Suppressor macrophage treated with lipopolysaccharide for 1 hour (primary cell): Measurements from ENCODE around the gene KCTD5.
"Not testable (repeated sequence)": the region's sequence is repeated elsewhere in the genome, so short reads cannot be mapped to it uniquely, and the experiment has no call there.

Experiments used
- DNase-seq, 3 donors: peaks; one replicate each; pipeline ENCODE4 v3.0.0-alpha.2; 2020 to 2022

The KCTD5 gene

GRCh38 chr16:2682209-2683021, at the start of gene KCTD5:
Gene KCTD5 (plus strand): TSS chr16:2682523. CDS start chr16:2682549, 26 bp downstream.
- DNase-seq, result peak; percentile 99 to 100 (median 99)

DNA sequence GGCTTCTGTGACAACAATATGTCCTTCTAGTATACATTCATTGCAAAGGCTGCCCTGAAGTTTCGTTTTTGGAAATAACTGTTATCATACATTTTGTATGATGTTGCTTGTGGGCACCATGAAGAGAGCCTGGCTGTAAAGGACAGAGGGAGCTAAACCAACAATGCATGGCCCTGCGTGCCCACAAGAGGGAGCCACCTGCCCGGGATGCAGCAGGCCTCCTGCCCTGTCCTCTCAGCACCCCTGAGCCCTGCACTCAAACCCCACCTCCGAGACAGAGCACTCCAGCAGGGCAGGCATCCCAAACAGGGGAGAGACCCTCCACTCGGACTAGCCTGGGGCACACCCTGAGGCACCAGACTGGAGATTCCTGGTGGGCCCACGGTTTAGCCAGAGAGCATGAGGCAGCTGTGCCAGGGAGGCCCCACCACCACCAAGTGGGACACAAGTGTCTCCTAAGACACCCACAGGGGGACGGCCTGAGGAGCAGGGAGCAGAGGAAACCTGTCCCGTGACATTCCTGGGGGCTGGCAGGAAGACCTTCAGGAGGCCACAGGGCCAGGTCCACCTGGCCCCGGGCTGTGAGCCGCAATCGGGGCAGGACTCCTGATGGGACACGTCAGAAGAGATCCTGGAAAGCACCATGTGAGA, 43.1 kb upstream of the KCTD5 start:
- not testable (repeated sequence) for DNase-seq

DNA sequence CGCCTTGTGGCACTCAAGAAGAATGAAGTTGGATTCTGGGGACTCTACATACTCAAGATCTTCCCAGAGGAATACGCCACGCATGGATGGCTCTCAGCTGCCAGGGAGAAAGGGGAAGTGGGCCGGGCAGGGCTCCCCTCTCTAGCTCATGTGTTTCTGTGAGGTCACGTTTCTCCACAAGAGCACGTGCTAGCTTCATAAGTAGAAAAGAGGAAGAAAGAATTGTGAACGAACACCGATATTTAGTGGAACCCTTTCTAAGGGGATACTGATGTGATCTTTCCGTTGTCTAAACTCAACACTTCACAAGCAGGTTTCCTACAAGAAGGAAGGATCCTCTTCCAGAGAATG, 42.6 kb upstream of the KCTD5 start:
- not testable (repeated sequence) for DNase-seq

- not testable (repeated sequence) for DNase-seq
These were observed 39.8 kb upstream of the KCTD5 start for GRCh38 chr16:2642561-2642960.

- not testable (repeated sequence) for DNase-seq
These were observed 37.4 kb upstream of the KCTD5 start for GRCh38 chr16:2644754-2645453.

DNA sequence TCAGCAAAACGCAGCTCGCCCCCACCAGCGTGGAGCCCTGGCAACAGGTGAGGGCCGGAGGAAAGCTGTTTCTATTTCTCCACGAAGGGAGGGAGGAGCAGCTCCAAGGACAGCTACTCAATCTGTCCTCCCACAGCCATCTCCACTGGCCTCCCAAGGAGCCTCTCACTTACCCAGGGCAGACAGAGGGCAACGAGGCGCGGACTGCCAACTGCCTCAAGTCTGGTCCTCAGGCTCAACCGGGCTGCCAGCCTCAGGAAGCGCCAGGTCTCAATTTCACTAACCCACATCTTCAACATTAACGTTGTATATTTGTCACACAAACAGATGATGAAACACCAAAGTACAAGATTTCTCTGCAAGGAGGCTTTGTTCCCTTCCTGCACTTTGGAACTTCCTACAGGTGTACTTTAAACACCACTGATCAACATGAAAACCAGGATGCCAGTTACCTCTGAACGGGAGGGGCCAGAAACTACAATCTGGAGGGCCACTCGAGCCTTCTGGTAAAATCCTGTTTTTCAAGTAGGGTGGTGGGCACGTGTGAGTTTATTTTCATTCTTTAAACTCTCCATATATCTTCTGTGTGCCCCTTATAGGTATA, 31.0 kb upstream of the KCTD5 start:
- not testable (repeated sequence) for DNase-seq

- not testable (repeated sequence) for DNase-seq
These were observed 28.4 kb upstream of the KCTD5 start for GRCh38 chr16:2653915-2654314.

DNA sequence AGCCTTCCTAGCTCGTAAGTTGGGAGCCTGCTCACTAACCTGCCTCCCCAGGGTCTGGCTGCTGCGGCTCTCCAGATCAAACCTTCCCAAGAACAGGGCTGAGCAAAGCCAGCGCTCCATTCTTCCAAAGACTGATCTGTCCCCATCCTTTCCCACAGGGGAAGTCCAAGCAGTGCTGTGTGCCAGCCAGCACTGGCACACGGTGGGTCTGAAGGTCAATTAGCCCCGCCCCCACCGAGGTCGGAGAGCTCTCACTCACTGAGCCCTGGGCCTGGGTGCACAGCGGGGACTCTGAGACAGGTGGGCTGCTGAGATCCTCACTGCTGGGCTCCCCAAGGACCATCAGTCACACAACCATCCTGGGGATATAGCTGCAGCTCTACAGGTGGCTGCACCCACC, 27.4 kb upstream of the KCTD5 start:
- DNase-seq, result not testable (repeated sequence)

GRCh38 chr16:2656985-2657384, 25.3 kb upstream of the KCTD5 start:
- DNase-seq, result no peak

DNA sequence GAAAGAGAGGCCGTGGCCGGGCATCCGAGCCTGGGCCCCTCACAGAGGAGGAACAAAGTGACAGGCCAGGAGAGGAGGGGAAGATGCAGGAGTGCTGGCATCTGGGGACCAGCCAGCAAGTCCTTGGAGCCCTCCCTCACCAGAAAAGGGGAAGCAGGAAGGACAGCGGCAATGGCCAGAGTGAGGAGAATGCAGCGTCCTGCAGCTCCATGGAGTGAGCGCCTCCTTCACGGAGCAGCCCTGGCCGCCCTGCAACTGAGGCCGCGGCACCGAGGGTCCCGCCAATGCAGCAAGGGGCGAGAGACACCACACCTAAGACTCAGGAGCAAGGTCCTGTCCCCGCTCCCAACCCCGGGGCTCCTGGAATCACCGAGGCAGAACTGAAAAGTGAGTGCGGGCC, 24.5 kb upstream of the KCTD5 start:
- DNase-seq, result not testable (repeated sequence)

GRCh38 chr16:2659560-2659959, 22.8 kb upstream of the KCTD5 start:
- not testable (repeated sequence) for DNase-seq

GRCh38 chr16:2660014-2660662, 22.2 kb upstream of the KCTD5 start:
- not testable (repeated sequence) for DNase-seq

- DNase-seq, result peak in 2 of 3 donors; percentile 26 to 37
These were observed 21.5 kb upstream of the KCTD5 start for GRCh38 chr16:2660755-2661373.

DNA sequence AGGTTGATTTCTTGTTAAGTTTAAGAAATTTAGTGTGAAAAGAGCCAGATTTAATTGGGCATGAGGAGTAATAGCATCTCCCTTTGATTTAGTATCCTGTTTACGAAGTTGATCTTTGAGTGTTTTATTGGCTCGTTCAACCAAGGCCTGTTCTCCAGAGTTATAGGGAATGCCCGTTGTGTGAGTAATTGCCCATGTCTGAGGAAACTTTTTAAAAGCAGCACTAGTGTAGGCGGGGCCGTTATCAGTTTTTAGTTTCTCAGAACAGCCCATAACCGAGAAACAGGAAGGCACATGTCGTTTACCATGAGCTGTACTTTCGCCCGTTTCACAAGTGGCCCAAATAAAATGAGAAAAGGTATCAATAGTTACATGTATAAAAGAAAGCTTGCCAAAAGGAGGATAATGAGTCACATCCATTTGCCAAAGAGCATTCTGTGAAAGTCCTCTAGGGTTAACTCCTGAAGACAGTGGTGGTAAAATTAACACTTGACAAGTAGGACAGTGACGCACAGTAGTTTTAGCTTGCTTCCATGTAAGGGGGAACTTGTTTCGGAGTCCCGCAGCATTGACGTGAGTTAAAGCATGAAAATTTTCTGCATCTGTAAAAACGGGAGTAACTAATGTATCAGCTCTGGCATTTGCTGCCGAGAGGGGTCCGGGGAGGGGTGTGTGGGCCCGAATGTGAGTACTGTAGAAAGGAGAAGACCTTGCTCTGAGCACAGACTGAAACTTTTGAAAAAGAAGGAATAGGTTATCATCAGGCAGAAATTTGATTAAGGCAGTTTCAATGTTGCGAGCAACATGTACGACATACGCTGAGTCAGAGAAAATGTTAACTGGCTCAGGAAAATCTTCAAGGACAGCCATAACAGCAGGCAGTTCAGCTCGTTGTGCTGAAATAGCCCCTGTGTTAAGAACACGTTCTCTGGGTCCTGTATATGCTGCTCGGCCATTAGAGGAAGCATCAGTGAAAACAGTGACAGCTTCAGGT, 18.5 kb upstream of the KCTD5 start:
- peak; percentile 73 to 82 (median 82) for DNase-seq

- peak in 1 of 3 donors; percentile 17 for DNase-seq
These were observed 17.7 kb upstream of the KCTD5 start for GRCh38 chr16:2664574-2664982.

DNA sequence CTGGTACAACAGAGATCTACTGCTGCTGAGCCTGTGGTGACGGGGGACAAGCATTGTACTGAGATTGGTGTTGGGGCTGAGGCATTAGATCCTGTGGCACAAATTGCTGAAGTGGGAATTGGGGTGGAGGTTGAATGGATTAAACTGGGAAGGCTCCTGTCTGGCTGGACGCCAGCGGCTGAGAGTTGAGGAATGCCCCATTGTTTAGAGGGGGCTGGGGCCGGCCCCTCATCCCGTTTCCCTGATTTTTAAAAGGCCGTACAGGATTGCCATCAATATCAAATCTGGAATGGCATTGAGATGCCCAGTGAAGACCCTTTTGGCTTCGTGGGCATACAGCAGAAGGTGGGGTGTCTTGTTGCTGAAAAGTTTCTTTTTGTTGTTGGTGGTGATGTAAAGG, 15.7 kb upstream of the KCTD5 start:
- DNase-seq, result not testable (repeated sequence)

GRCh38 chr16:2669587-2669986, 12.7 kb upstream of the KCTD5 start:
- not testable (repeated sequence) for DNase-seq

GRCh38 chr16:2670017-2670416, 12.3 kb upstream of the KCTD5 start:
- peak; percentile 63 to 82 (median 64) for DNase-seq

- peak in 2 of 3 donors; percentile 18 to 48 for DNase-seq
These were observed 11.1 kb upstream of the KCTD5 start for GRCh38 chr16:2671193-2671592.

DNA sequence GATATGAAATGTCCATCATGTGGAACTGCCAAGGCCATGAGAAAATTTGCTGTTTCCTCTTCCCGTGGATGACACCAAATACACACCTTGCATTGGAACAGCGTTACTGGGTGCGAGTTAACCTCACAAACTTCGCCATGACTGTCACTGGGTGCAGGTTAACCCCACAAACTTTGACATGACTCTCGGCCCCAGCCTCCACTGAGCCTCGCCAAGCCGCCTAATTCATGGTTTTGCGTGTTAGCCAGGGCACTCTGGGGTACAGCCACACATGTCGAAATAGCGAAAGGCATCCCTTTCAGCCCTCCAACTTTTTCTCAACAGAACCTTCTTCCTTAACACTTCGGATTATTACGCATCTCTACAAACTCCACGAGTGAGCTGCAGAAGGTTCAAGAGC, 10.6 kb upstream of the KCTD5 start:
- DNase-seq, result no peak
